HG03159 (cell line): ENCODE data around the gene TRPM5.
"Not testable (repeated sequence)": the region's sequence is repeated elsewhere in the genome, so short reads cannot be mapped to it uniquely, and the experiment has no call there.

Experiments used
- ATAC-seq: cut with Tn5 transposase; IDR thresholded peaks from one replicate; pipeline ENCODE4 v1.9.1; 2021; ENCODE audit warnings: mild to moderate bottlenecking, moderate library complexity; ENCODE audit not compliant: unreplicated experiment

Gene TRPM5, protein sequence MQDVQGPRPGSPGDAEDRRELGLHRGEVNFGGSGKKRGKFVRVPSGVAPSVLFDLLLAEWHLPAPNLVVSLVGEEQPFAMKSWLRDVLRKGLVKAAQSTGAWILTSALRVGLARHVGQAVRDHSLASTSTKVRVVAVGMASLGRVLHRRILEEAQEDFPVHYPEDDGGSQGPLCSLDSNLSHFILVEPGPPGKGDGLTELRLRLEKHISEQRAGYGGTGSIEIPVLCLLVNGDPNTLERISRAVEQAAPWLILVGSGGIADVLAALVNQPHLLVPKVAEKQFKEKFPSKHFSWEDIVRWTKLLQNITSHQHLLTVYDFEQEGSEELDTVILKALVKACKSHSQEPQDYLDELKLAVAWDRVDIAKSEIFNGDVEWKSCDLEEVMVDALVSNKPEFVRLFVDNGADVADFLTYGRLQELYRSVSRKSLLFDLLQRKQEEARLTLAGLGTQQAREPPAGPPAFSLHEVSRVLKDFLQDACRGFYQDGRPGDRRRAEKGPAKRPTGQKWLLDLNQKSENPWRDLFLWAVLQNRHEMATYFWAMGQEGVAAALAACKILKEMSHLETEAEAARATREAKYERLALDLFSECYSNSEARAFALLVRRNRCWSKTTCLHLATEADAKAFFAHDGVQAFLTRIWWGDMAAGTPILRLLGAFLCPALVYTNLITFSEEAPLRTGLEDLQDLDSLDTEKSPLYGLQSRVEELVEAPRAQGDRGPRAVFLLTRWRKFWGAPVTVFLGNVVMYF (N-terminal part only)

DNA sequence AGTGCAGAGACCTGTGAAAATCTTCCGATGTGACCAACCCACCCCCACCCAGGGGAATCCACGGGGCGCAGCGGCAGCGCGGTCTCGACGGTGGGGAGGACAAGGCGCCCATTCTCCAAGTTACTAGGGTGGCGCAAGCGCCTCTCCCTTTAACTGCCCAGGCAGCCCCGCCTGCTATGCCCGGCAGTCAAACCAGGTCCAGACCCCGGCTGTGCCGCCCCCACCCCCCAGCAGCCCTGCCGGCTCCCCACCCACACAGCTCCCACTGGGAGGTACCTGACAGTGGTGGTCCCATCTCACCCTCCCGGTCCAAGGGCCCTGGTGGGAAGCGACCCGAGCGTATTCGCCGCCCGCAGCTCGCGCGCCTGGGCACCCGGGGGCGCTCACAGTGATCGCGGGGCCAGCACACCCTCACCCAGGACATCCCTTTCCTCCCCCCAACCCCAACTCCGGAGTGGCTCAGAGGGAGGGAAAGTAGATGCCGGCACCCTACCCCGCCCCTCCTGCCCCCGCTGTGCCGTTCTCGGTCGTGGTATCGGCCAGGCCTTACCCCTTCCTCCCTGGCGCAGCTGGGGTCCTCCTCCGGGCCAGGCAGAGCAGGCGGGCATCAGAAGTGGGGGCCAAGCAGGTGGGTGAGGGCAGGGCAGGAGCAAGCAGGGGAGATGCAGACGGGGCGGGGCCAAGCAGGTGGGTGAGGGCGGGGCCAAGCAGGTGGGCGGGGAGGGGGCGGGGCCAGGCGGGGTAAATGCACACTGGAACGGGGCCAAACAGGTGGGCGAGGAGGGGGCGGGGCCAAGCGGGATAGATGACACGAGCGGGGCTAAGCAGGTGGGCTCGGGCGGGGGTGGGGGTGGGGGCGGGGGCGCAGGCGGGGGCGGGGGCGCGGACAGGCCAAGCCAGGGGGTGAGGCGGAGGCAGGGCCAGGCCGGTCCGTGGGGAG, at the start of gene TRPM5:
Gene TRPM5 (minus strand): TSS at position 634 of the 940 bp plus-strand sequence. CDS start 21,478 bp downstream, outside the sequence.
- no peak for ATAC-seq

DNA sequence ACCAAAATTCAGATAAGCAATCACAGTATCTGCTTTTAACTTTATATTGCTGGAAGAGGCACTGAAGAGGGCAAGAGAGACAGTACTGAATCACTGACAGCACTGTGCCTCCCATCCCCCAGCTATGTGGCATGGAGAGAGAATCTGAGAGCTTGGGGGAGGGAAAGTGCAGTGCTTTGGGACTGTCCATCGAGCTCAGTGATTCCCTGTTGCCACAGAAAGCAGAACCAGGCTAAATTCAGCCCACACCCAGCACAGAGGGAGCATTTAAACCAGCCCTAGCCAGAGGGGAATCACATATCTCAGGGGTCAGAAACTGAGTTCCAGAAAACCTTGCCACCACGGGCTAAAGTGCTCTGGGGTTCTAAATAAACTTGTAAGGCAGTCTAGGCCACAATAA, 44.8 kb upstream of the TRPM5 start:
- no peak for ATAC-seq

DNA sequence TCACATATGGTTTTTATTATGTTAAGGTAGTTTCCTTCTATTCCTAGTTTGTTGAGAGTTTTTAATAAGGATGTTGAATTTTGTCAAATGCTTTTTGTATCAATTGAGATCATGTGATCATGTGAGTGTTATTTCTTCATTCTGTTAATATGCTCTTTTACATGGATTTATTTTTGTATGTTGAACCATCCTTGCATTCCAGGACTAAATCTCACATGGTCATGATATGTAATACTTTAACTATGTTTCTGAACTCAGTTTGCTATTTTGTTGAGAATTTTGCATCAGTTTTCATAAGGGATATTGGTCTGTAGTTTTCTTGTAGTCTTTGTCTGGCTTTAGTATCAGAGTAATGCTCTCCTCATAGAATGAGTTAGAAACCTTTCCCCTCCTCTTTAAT, 43.7 kb upstream of the TRPM5 start:
- ATAC-seq = no peak

DNA sequence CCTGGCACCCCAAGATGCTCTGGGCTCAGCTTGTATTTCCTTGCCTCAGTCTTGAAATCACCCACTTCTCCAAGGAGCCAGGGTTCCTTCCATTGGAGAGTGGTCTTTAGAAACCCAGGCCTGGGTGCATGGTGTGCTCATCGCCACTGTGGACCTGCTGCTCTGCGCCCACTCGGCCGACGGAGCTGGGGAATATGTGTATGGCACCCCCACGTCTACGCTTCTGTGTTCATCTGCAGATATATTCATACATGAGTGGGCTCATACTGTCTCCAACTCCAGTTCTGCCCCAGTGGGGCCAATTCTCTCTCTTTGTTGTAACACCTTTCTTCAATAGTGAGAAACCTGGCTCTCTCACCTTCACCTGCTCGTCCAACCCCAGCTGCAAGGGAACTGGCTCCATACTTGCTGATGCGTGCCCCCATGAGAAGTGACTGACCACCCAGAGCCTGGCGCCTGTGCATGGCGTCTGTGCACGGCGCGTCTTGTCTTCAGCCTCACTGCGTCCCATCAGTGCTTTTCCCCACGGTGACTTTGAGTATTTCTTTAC, 40.3 kb upstream of the TRPM5 start:
- no peak for ATAC-seq

DNA sequence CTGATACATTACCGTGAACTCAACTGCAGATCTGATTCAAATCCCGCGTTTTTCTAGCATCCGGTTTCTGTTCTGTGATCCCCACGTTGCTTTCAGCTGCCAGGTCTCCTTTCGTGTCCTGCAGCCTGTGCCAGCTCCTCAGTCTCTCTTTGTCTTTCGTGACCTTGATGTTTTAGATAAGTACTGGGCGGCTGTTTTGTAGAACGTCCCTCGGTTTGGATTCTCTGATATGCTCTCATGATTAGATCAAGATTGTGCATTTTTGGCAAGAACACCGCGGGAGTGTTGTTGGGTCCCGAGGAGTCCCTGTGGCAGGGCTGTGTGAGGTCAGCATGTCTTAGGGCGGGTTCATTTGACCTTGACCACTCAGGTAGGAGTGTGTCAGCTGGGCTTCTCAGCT, 39.1 kb upstream of the TRPM5 start:
- ATAC-seq = no peak

DNA sequence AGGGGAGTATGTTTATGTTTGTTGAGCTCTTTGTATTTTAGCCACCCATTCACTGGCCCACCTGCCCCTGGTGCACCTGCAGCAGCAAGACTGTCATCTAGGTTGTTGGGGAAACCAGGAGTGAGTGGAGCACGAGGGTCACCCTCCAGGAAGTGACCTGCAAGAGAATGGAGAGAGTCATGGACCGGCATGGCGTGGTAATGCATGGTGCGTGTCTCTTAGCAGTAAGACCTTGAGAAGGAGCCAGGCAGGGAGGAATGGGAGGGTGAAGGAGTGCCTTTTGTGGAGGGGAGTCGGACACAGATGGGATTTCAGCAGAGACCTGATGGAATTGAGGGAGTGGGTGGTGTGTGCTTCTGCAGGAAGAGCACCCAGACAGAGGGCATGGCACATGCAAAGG, 38.4 kb upstream of the TRPM5 start:
- no peak for ATAC-seq

DNA sequence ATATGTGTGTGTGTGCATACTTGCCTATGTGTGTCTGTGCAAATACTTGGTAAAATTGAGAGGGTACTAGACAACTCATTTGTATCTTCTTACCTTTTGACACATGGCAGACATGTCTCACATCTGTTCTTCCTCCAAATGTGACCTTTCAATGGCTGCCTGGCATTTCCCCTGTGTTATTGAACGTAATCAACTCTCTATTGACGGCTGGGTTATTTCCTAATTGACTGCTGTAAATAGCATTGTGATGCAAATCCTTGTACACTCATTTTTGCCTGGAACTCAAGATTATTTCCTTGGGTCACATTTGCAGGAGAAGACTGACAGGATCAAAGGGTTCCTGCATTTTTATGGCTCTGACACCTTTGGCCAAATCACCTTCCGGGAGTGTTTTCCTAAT, 37.9 kb upstream of the TRPM5 start:
- ATAC-seq = no peak

DNA sequence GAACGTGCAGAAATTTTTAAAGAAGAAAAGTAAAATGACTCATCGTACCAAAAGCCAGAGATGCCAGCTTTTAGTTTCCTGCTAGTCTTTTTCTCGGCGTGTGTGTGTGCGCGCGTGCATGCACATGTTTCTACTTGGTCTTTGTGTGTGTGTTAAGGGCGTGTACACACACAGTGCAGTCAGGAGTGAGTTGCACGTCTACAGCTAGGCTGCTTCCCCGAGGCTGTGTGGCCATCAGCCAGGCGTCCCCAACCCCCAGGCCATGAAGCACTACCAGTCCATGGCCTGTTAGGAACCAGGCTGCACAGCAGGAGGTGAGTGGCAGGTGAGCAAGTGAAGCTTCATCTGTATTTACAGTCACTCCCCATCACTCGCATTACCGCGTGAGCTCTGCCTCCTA, 36.9 kb upstream of the TRPM5 start:
- ATAC-seq = no peak

DNA sequence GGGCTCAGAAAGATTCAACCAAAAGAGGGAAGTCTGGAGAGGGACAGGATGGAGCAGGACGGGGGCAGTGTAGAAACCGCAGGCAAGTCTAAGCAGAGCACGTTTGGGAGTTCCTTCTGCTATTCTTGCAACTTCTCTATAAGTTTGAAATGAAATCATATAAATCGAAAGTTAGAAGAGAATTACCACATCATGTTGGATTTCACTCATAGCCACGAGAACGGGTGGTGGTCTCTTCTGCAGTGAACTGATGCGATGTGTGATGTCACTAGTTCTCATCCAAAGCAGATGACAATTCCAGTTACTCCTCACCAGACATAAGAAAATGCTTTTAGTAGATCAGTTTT, 36.5 kb upstream of the TRPM5 start:
- ATAC-seq = no peak

DNA sequence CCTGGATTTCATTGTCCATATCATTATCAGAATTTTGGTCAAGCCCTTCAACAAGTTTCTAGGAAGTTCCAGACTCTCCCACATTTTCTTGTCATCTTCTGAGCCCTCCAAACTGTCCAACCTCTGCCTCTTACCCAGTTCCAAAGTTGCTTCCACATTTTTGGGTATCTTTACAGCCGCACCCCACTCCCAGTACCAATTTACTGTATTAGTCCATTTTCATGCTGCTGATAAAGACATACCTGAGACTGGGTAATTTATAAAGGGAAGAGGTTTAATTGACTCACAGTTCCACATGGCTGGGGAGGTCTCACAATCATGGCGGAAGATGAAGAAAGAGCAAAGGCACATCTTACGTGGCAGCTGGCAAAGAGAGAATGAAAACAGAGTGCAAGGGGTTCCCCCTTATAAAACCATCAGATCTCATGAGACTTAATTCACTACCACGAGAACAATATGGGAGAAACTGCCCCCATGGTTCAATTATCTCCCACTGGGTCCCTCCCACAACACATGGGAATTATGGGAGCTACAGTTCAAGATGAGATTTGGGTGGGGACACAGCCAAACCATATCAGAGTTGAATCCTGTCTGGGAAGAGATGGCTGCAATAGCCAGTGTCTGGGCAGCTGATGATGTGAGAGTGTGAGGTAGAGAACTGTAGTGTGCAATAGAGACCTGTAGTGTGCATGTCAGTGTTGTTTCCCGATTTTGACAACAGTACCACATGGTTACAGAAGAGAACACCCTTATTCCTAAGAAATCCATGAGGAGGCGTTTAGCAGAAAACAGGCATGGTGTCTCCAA, 36.0 kb upstream of the TRPM5 start:
- not testable (repeated sequence) for ATAC-seq

DNA sequence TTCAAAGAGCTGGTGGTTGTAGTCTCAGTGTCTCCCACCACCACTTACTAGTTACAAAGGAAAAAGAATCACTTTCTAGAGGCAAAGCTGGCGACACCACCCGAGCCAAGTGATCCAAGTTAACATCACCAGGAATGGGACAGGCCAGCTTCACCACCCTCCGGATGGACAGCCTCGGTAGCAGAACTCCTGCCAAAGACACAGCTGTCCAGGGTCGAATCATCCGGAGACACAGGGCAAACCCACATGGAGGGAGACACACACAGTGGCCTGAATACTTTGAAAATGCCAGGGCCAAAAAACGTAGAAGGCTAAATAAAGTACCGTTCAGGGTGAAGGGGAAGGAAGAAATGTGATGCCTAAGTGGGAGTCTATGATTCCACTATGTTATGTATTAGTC, 33.6 kb upstream of the TRPM5 start:
- no peak for ATAC-seq

DNA sequence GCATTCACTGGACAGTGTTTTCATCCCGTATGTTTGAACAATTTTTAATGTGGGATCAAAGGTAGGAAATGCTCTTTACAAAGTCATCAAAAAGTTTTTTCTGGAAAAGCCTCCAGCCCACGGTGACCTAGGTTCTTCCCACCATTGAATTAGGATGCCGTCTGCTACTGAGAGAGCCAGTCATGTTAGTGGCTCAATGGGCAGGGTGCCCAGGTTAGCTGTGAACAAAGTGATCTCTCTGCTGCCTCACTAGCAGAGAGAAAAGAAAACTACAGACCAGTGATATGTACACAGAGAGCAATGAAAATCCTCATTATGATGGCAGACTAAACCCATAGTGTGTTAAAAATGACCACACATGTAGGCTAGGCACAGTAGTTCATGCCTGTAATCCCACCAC, 32.9 kb upstream of the TRPM5 start:
- ATAC-seq = no peak

DNA sequence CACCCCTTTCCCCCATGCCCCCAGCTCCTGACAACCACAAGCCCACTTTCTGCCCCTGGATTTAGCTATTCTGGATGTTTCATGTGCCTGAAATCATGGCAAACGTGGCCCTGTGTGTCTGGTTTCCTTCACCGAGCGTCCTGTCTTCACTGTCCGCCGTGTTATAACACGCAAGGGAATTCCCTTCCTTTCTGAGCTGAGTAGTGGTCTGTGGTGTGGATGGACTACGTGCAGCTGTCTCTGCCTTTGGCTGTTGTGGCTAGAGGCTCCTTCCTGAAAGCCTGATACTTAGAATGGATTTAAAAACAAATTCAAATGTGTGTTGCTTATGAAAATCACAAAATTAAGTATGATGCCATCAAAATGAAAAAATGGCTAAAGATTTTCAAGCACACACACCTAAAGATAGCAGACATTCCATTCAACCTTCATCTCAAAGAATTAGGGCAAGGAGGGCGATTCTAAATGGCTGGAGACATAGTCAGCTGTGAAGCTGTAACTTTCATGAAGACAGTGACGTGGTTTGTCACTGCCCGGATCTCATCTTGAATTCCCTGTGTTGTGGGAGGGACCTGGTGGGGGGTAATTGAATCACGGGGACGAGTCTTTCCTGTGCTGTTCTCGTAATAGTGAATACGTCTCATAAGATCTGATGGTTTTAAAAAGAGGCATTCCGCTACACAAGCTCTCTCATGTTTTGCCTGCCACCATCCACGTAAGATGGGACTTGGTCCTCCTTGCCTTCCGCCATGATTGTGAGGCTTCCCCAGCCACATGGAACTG, 31.0 kb upstream of the TRPM5 start:
- no peak for ATAC-seq

DNA sequence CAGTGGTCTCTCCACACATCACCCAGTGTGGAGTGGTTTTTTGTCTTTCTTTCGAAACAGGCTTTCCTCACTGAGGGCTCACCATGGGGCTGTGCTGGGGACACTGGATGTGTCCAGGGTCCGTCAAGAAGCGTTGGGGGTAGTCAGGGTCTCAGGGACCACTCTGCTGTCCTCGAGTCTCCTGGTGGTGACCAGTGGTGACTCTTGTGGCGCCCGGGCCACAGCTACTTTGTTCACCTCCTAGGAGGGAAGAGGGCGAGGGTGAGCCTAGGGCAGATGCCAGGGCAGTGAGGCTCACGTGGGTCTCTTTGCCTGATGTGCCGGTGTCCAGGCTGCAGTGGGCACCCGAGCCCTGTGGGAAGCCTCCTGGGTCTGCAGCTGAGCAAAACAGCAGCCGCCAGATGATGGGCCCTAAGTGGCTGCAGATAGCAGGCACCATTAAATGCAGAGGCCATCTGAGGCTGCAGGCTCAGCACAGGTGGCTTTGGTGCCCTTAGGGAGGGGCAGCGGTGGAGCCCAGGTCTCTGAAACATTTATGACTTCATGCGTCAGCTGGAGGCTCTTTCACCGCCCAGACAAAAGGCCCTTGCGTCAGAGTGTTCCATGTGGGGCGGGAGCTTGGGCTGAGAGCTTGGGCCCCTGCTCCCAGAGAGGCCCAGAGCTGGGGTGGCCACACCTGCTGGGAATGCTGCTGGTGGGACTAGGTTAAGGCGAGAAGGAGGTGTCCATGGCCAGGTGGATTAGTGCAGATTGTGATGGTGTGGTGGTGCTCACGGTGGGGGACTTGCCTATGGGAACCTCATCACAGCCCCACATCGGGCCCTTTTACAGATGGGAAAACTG, 30.0 kb upstream of the TRPM5 start:
- ATAC-seq = no peak

DNA sequence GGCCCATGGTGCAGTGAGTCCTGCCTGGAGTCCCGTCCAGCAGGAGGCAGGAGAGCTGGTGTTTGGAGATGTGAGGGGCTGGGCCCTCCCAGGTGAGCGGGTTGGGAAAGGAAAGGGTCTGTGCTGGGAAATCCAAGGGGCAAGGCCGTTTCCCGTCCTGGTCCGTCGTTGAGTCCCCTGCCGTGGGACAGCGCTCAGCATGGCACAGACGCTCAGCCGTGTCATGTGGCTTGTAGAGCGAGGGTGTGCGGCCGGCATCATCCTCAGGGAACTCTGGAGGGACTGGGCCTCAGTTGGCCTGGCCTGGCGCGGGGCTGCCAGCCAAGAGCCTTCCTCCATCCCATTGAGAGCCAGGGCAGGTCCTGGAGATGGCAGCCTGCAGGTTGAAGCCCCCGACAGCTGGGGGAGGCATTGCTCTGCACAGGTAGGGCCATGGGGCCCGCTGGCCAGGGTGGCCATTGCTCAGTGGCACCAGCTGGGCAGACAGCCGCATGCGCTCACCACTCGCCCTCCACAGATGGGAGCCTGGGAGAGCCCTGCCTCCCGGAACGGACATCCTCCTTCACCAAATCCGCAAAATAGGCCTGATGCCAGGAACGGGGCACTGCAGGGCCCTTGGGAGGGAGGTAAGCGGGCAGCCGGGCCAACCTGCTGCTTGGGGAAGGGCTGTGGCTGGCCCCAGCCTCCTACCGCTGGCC, 29.2 kb upstream of the TRPM5 start:
- ATAC-seq = no peak

DNA sequence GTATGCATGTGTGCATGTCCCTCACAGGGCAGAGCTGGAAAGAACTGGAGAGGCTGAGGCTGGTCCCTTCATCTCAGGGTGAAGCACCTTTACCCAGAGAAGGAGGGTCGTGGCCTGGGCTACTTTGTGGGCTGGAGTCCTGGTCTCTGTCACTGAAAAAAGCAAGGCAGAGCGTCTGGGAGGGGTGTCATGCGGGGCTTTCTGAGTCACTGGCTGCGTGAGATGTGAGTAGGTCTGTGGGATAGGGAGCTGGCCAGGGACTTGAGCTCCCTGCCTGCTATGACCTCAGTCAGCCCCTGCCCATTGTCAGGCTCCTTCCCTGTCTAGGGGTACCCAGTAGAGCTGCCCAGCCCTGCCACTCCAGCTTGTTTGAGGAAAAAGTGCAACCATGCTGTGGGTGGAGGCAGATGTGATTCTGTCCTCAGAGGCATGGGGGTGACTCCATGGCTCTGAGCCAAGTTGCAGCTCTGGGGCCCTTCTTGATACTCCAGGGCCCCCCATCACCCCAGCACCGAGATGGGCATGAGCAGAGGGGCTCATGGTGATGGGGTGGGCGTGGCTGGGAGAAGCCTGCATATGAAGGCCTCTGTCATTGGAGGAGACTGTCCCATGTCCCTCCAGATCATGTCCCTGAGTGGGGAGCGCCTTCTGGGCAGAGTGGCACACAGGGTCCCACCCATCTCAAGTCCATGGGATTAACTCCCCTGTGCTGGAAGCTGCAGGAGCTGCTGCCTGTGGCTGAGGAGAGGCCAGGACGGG, 28.3 kb upstream of the TRPM5 start:
- ATAC-seq = no peak

DNA sequence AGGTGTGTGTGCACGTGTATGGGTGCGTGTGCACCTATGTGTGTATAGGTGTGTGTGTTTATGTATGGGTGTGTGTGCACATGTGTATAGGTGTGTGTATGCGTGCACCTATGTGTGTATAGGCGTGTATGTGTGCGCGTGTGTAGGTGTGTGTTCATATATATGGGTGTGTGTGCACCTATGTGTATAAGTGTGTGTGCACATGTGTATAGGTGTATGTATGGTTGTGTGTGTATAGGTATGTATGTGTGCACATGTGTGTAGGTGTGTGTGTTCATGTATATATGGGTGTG, 27.4 kb upstream of the TRPM5 start:
- no peak for ATAC-seq
